Right atrium auricular region (tissue), 2 donors: Measurements from ENCODE around the gene STK39. TPM values are rescaled to one million over a fixed set of nuclear protein-coding genes. Genes with fewer than 3 reads are reported as not detected.
"Not testable (repeated sequence)": the region's sequence is repeated elsewhere in the genome, so short reads cannot be mapped to it uniquely, and the experiment has no call there.

Experiments
- DNase-seq: peaks from one replicate; pipeline ENCODE4 v3.0.0-alpha.2; 2019; ENCODE audit warnings: low spot score
- H3K27ac ChIP-seq, 2 donors: fragments of 200-600 bp; sonication (generic); 1 replicate in 1 of 2; 2 replicates in 1 of 2; pipeline ENCODE4 v1.5.1; 2016 to 2019
- H3K27me3 ChIP-seq, 2 donors: fragments of 200-600 bp; sonication (generic); one replicate each; pipeline versions ENCODE4 v1.5.1 to v1.6.0; 2017 to 2019
- H3K36me3 ChIP-seq: fragments of 200-600 bp; sonication (generic); one replicate; pipeline ENCODE4 v1.5.1; 2016
- H3K4me1 ChIP-seq, 2 donors: fragments of 200-600 bp; sonication (generic); one replicate each; pipeline versions ENCODE4 v1.5.1 to v1.6.0; 2017 to 2019
- H3K4me3 ChIP-seq, 2 donors: fragments of 200-600 bp; sonication (generic); 1 replicate in 1 of 2; 2 replicates in 1 of 2; pipeline ENCODE4 v1.5.1; 2017 to 2019; ENCODE audit warnings: mild to moderate bottlenecking in 1 of 2, moderate library complexity in 1 of 2
- H3K9me3 ChIP-seq, 2 donors: fragments of 200-600 bp; sonication (generic); one replicate each; pipeline ENCODE4 v1.5.1; 2019
- CTCF ChIP-seq, 2 donors: fragments of 200-600 bp; sonication (generic); IDR thresholded peaks; one replicate each; pipeline ENCODE4 v1.5.1; 2019; ENCODE audit warnings: antibody characterized with exemption in 2 of 2
- total RNA-seq, 2 donors: library from RNA; depleted of rRNA; stranded (reverse); fragments of >200 nt; gene quantifications; one replicate each; pipeline ENCODE4 v1.1.0, GENCODE V29; 2016

The STK39 gene
- total RNA-seq, 2 donors from 2014 or later = 6.0 to 13.6 TPM

DNA sequence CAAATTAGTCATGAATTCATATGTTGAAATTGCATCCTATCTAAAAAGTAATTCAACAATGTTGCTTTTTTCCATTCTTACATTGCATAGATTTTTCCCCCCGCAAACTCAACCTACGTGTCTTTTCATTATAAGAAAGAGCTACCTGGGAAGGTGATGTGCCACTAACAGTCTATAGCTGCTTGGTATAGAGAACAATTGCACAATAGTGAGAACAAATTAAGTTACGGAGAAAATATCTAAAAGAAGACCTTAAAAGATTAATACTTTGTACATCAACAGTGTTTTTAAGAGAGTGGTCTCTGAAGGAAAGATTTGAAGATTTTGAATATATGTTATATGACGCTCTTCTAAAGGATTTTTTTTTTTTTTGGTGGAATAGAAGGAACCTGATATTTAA lies 111.8 kb downstream of the STK39 start:
- H3K4me3 ChIP-seq = no peak overlapping the region
- H3K27ac ChIP-seq = no peak overlapping the region
- no peaks in the 10 kb centered on the region for H3K27me3 ChIP-seq
- H3K9me3 ChIP-seq = no peaks in the 10 kb centered on the region
- DNase-seq = no peak
- no peaks in the 10 kb centered on the region for H3K36me3 ChIP-seq
- H3K4me1 ChIP-seq = peaks cover 0 to 5% of the 10 kb centered on the region in 2 donors
- TF ChIP-seq CTCF (IDR thresholded peaks at IDR 0.05) = no peak

- DNase-seq = no peak
- H3K36me3 ChIP-seq = no peaks in the 10 kb centered on the region
- H3K27ac ChIP-seq = no peak overlapping the region
- no peak overlapping the region for H3K4me3 ChIP-seq
- H3K4me1 ChIP-seq = peaks cover 0 to 10% of the 10 kb centered on the region in 2 donors
- no peak for TF ChIP-seq CTCF (IDR thresholded peaks at IDR 0.05)
- H3K27me3 ChIP-seq = no peaks in the 10 kb centered on the region
- H3K9me3 ChIP-seq = no peaks in the 10 kb centered on the region
Observed at GRCh38 chr2:168135121-168135520, 112.3 kb downstream of the STK39 start.

DNA sequence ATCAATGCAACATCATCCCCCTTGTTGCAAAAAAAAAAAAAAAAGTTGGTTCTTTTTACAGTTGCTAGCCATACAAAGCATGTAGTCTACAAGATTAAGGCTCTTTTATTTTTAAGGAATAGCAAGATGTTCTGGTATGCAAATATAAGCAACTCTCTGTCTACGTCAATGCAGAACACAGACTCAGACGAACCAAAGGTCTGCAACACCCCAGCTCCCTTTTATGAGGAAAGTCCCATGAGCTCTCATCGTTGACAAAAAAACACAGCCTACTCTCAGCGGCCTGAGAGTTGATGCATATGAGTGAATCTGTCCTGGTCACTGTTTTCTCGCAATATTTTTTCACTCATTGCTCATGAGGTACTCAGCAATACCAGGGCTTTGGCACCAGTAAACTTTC lies 112.9 kb downstream of the STK39 start:
- Histone ChIP-seq H3K4me3 (no peak overlapping the region), H3K36me3 (no peaks in the 10 kb centered on the region), H3K9me3 (no peaks in the 10 kb centered on the region), H3K27ac (no peak overlapping the region), H3K27me3 (no peaks in the 10 kb centered on the region), H3K4me1 (peaks cover 0 to 16% of the 10 kb centered on the region in 2 donors)
- no peak for DNase-seq
- no peak for TF ChIP-seq CTCF (IDR thresholded peaks at IDR 0.05)

- TF ChIP-seq CTCF (IDR thresholded peaks at IDR 0.05) = no peak
- Histone ChIP-seq H3K4me1 (peaks cover 0 to 16% of the 10 kb centered on the region in 2 donors), H3K4me3 (no peak overlapping the region), H3K9me3 (no peaks in the 10 kb centered on the region), H3K27ac (no peak overlapping the region), H3K36me3 (no peaks in the 10 kb centered on the region), H3K27me3 (no peaks in the 10 kb centered on the region)
- no peak for DNase-seq
Observed at GRCh38 chr2:168132389-168132788, 115.0 kb downstream of the STK39 start.

DNA sequence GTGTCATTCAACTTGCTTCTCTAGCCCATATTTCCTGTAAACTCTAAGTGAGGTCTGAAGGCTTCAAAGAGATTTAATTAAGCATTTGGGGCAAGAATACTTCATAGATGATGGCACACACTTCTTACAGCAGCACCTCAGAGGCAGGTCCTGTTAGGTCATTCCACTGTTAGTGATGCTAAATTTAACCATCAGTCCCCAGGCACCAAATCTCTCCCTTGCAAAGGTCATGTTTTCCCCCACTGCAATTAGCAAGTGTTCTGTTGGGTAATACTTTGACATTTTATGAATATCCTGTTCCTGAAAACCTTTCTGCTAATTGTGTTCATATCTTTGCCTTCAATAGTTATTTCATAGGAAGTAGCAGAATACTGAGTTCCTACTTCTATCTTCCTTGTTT lies 117.0 kb downstream of the STK39 start:
- Histone ChIP-seq H3K9me3 (no peaks in the 10 kb centered on the region), H3K36me3 (no peaks in the 10 kb centered on the region), H3K27ac (peak overlapping the region; percentile 19 to 48), H3K4me1 (peaks cover 0 to 16% of the 10 kb centered on the region in 2 donors), H3K4me3 (no peak overlapping the region), H3K27me3 (no peaks in the 10 kb centered on the region)
- TF ChIP-seq CTCF (IDR thresholded peaks at IDR 0.05) = no peak
- no peak for DNase-seq

- H3K9me3 ChIP-seq = no peaks in the 10 kb centered on the region
- H3K36me3 ChIP-seq = peaks cover under 1% of the 10 kb centered on the region
- TF ChIP-seq CTCF (IDR thresholded peaks at IDR 0.05) = no peak
- peaks cover 0 to 16% of the 10 kb centered on the region in 2 donors for H3K4me1 ChIP-seq
- H3K4me3 ChIP-seq = no peak overlapping the region
- H3K27me3 ChIP-seq = no peaks in the 10 kb centered on the region
- H3K27ac ChIP-seq = no peak overlapping the region
- DNase-seq = no peak
Observed at GRCh38 chr2:168127371-168127770, 120.0 kb downstream of the STK39 start.

DNA sequence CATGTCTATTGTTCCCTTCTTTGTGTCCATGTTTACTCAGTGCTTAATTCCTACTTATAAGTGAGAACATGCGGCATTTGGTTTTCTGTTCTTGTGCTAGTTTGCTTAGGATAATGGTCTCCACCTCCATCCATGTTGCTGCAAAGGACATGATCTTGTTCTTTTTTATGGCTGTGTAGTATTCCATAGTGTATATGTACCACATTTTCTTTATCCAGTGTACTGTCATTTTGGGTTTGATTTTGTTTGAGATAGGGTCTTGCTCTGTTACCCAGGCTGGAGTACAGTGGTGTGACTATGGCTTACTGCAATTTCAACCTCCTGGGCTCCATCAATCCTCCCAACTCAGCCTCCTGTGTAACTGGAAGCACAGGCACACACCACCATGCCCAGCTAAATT lies 125.2 kb downstream of the STK39 start:
- H3K4me1 ChIP-seq, H3K27ac ChIP-seq, DNase-seq, H3K9me3 ChIP-seq, H3K4me3 ChIP-seq, H3K36me3 ChIP-seq, H3K27me3 ChIP-seq: not testable (repeated sequence)
